CD4-positive, CD25-positive, alpha-beta regulatory T cell (primary cell): ENCODE results near the gene MYO1E. TPM values are rescaled to one million over a fixed set of nuclear protein-coding genes. Genes with fewer than 3 reads are reported as not detected.

Source experiments
- ATAC-seq, 2 donors: fragments of 150-1000 bp; cut with Tn5 transposase; one replicate each; pipeline ENCODE4 v1.10.0; 2021; ENCODE audit warnings: low read depth in 2 of 2, moderate number of reproducible peaks in 2 of 2, moderate library complexity in 1 of 2
- DNase-seq, 3 donors: peaks; one replicate each; pipeline versions ENCODE4 v3.0.0 to v3.0.0-alpha.2; 2012 to 2022; ENCODE audit warnings: mixed read lengths in 1 of 3
- H3K27ac ChIP-seq: one replicate; pipeline ENCODE4 v1.7.0; 2013; ENCODE audit warnings: mild to moderate bottlenecking, low read length; ENCODE audit not compliant: insufficient read depth, poor library complexity, severe bottlenecking
- H3K27me3 ChIP-seq: one replicate; pipeline ENCODE4 v1.7.0; 2013; ENCODE audit warnings: low read length; ENCODE audit not compliant: control insufficient read depth, insufficient read depth
- H3K36me3 ChIP-seq: one replicate; pipeline ENCODE4 v1.7.0; 2013; ENCODE audit warnings: mild to moderate bottlenecking, low read length, moderate library complexity; ENCODE audit not compliant: control insufficient read depth, insufficient read depth
- H3K4me1 ChIP-seq: 2 replicates; pipeline ENCODE4 v1.7.0; 2013; ENCODE audit warnings: mild to moderate bottlenecking, low read length; ENCODE audit not compliant: insufficient read depth, control insufficient read depth, poor library complexity, severe bottlenecking
- H3K4me3 ChIP-seq: one replicate; pipeline ENCODE4 v1.7.0; 2013; ENCODE audit warnings: low read depth, mild to moderate bottlenecking, low read length, moderate library complexity
- H3K9me3 ChIP-seq, 2 experiments: 1 replicate in 1 of 2; 2 replicates in 1 of 2; pipeline ENCODE4 v1.7.0; 2013; ENCODE audit warnings: low read length in 2 of 2, mild to moderate bottlenecking in 1 of 2, moderate library complexity in 1 of 2; ENCODE audit not compliant: control insufficient read depth in 2 of 2
- H3K27ac Mint-ChIP-seq, 3 donors: one replicate each; pipeline ENCODE4 v1.8.0; 2020 to 2022; ENCODE audit warnings: mild to moderate bottlenecking in 3 of 3, mixed read lengths in 3 of 3, moderate library complexity in 2 of 3
- H3K27me3 Mint-ChIP-seq: one replicate; pipeline ENCODE4 v1.8.0; 2022; ENCODE audit warnings: mild to moderate bottlenecking, mixed read lengths
- H3K36me3 Mint-ChIP-seq: one replicate; pipeline ENCODE4 v1.8.0; 2020; ENCODE audit warnings: mixed read lengths
- H3K4me1 Mint-ChIP-seq, 4 donors: one replicate each; pipeline ENCODE4 v1.8.0; 2020 to 2022; ENCODE audit warnings: mixed read lengths in 4 of 4, mild to moderate bottlenecking in 1 of 4
- H3K4me3 Mint-ChIP-seq, 4 donors: one replicate each; pipeline ENCODE4 v1.8.0; 2020 to 2022; ENCODE audit warnings: mild to moderate bottlenecking in 4 of 4, mixed read lengths in 4 of 4, moderate library complexity in 3 of 4
- H3K9me3 Mint-ChIP-seq, 7 donors: one replicate each; pipeline ENCODE4 v1.8.0; 2020 to 2022; ENCODE audit warnings: mixed read lengths in 7 of 7, mild to moderate bottlenecking in 3 of 7, moderate library complexity in 2 of 7
- polyA plus RNA-seq, 4 donors: library from polyadenylated mRNA; unstranded; fragments of 300-500 nt; fragmentation: Illumina TruSeq; gene quantifications; one replicate each; pipeline ENCODE4 v1.2.3, GENCODE V29; 2021
- total RNA-seq: library from RNA; stranded (reverse); gene quantifications from one replicate; pipeline ENCODE4 v1.2.3, GENCODE V29; 2022

The MYO1E gene
- total and polyA plus RNA-seq, 5 donors from 2014 or later = 0.14 to 1.6 (median 0.75) TPM

GRCh38 chr15:59203657-59204056 lies 169.0 kb downstream of the MYO1E start:
- H3K36me3 ChIP-seq = no peaks in the 10 kb centered on the region
- no peak overlapping the region for H3K4me3 ChIP-seq
- no peak overlapping the region for H3K4me3 Mint-ChIP-seq
- H3K27me3 ChIP-seq = no peaks in the 10 kb centered on the region
- no peaks in the 10 kb centered on the region for H3K27me3 Mint-ChIP-seq
- no peak overlapping the region for H3K27ac Mint-ChIP-seq
- no peaks in the 10 kb centered on the region for H3K9me3 ChIP-seq
- no peaks in the 10 kb centered on the region for H3K4me1 ChIP-seq
- H3K9me3 Mint-ChIP-seq = no peaks in the 10 kb centered on the region
- H3K27ac ChIP-seq = no peak overlapping the region
- peaks cover 0 to 1% (median 0%) of the 10 kb centered on the region in 4 donors for H3K4me1 Mint-ChIP-seq
- no peaks in the 10 kb centered on the region for H3K36me3 Mint-ChIP-seq
- ATAC-seq = no peak
- DNase-seq = no peak

GRCh38 chr15:59203008-59203407 lies 169.7 kb downstream of the MYO1E start:
- no peak for DNase-seq
- H3K27ac ChIP-seq = no peak overlapping the region
- no peak for ATAC-seq
- Mint-ChIP-seq H3K4me3 (no peak overlapping the region), H3K27me3 (no peaks in the 10 kb centered on the region), H3K9me3 (no peaks in the 10 kb centered on the region), H3K27ac (no peak overlapping the region), H3K36me3 (no peaks in the 10 kb centered on the region), H3K4me1 (peaks cover 0 to 2% (median 0%) of the 10 kb centered on the region in 4 donors)
- H3K4me1 ChIP-seq = no peaks in the 10 kb centered on the region
- H3K27me3 ChIP-seq = no peaks in the 10 kb centered on the region
- H3K36me3 ChIP-seq = no peaks in the 10 kb centered on the region
- H3K9me3 ChIP-seq = no peaks in the 10 kb centered on the region
- H3K4me3 ChIP-seq = no peak overlapping the region

GRCh38 chr15:59200560-59200959 lies 172.1 kb downstream of the MYO1E start:
- Mint-ChIP-seq H3K4me1 (peaks cover 0 to 2% (median 0%) of the 10 kb centered on the region in 4 donors), H3K27me3 (no peaks in the 10 kb centered on the region), H3K9me3 (no peaks in the 10 kb centered on the region), H3K36me3 (no peaks in the 10 kb centered on the region), H3K27ac (no peak overlapping the region), H3K4me3 (no peak overlapping the region)
- Histone ChIP-seq H3K4me1 (no peaks in the 10 kb centered on the region), H3K36me3 (no peaks in the 10 kb centered on the region), H3K4me3 (no peak overlapping the region), H3K27ac (no peak overlapping the region), H3K27me3 (no peaks in the 10 kb centered on the region), H3K9me3 (no peaks in the 10 kb centered on the region)
- DNase-seq (no peak), ATAC-seq (no peak)

GRCh38 chr15:59199626-59200465 lies 172.8 kb downstream of the MYO1E start:
- H3K4me3 Mint-ChIP-seq = no peak overlapping the region
- ATAC-seq = no peak
- Histone ChIP-seq H3K9me3 (no peaks in the 10 kb centered on the region), H3K36me3 (no peaks in the 10 kb centered on the region), H3K27ac (no peak overlapping the region), H3K27me3 (no peaks in the 10 kb centered on the region), H3K4me1 (no peaks in the 10 kb centered on the region), H3K4me3 (no peak overlapping the region)
- H3K27ac Mint-ChIP-seq = no peak overlapping the region
- no peaks in the 10 kb centered on the region for H3K9me3 Mint-ChIP-seq
- H3K4me1 Mint-ChIP-seq = peaks cover 0 to 2% (median 0%) of the 10 kb centered on the region in 4 donors
- no peak for DNase-seq
- H3K36me3 Mint-ChIP-seq = no peaks in the 10 kb centered on the region
- no peaks in the 10 kb centered on the region for H3K27me3 Mint-ChIP-seq

GRCh38 chr15:59197454-59197853 lies 175.2 kb downstream of the MYO1E start:
- Mint-ChIP-seq H3K27me3 (peaks cover 3% of the 10 kb centered on the region), H3K4me3 (no peak overlapping the region), H3K4me1 (peaks cover 0 to 2% (median 0%) of the 10 kb centered on the region in 4 donors), H3K27ac (no peak overlapping the region), H3K9me3 (no peaks in the 10 kb centered on the region), H3K36me3 (no peaks in the 10 kb centered on the region)
- Histone ChIP-seq H3K4me3 (no peak overlapping the region), H3K4me1 (no peaks in the 10 kb centered on the region), H3K36me3 (no peaks in the 10 kb centered on the region), H3K9me3 (no peaks in the 10 kb centered on the region), H3K27ac (no peak overlapping the region), H3K27me3 (no peaks in the 10 kb centered on the region)
- DNase-seq (no peak), ATAC-seq (no peak)

GRCh38 chr15:59196416-59196815 lies 176.3 kb downstream of the MYO1E start:
- H3K4me1 ChIP-seq = no peaks in the 10 kb centered on the region
- ATAC-seq (no peak), DNase-seq (no peak)
- no peaks in the 10 kb centered on the region for H3K9me3 ChIP-seq
- H3K27me3 ChIP-seq = no peaks in the 10 kb centered on the region
- H3K36me3 ChIP-seq = no peaks in the 10 kb centered on the region
- H3K9me3 Mint-ChIP-seq = no peaks in the 10 kb centered on the region
- H3K4me3 ChIP-seq = no peak overlapping the region
- H3K4me1 Mint-ChIP-seq = peaks cover 0 to 2% (median 0%) of the 10 kb centered on the region in 4 donors
- H3K4me3 Mint-ChIP-seq = no peak overlapping the region
- H3K27ac ChIP-seq = no peak overlapping the region
- peaks cover 9% of the 10 kb centered on the region for H3K27me3 Mint-ChIP-seq
- no peaks in the 10 kb centered on the region for H3K36me3 Mint-ChIP-seq
- no peak overlapping the region for H3K27ac Mint-ChIP-seq

GRCh38 chr15:59194639-59195325 lies 177.9 kb downstream of the MYO1E start:
- H3K9me3 Mint-ChIP-seq = no peaks in the 10 kb centered on the region
- H3K27me3 Mint-ChIP-seq = peaks cover 10% of the 10 kb centered on the region
- no peaks in the 10 kb centered on the region for H3K36me3 Mint-ChIP-seq
- H3K4me3 Mint-ChIP-seq = no peak overlapping the region
- DNase-seq = no peak
- H3K27me3 ChIP-seq = no peaks in the 10 kb centered on the region
- H3K4me1 ChIP-seq = no peaks in the 10 kb centered on the region
- ATAC-seq = no peak
- no peaks in the 10 kb centered on the region for H3K36me3 ChIP-seq
- peaks cover 0 to 2% (median 0%) of the 10 kb centered on the region in 4 donors for H3K4me1 Mint-ChIP-seq
- H3K4me3 ChIP-seq = no peak overlapping the region
- H3K27ac Mint-ChIP-seq = no peak overlapping the region
- H3K27ac ChIP-seq = no peak overlapping the region
- H3K9me3 ChIP-seq = no peaks in the 10 kb centered on the region
